Neural cell (in vitro differentiated cells): ENCODE results near the gene PREP. TPM values are rescaled to one million over a fixed set of nuclear protein-coding genes. Genes with fewer than 3 reads are reported as not detected.
"Not testable (repeated sequence)": the region's sequence is repeated elsewhere in the genome, so short reads cannot be mapped to it uniquely, and the experiment has no call there.

Experiments
- H2AFZ ChIP-seq: fragments of 200-600, 300-800 bp; sonication (generic), shearing (Covaris generic); 2 replicates; pipeline ENCODE4 v1.6.0; 2014; ENCODE audit warnings: low read depth, mild to moderate bottlenecking, antibody characterized with exemption, low read length, moderate library complexity
- H3F3A ChIP-seq: fragments of 200-600 bp; shearing (Covaris generic); 2 replicates; pipeline ENCODE4 v1.6.1; 2016; ENCODE audit warnings: mild to moderate bottlenecking, moderate library complexity, mixed read lengths, antibody characterized with exemption, low read length; ENCODE audit not compliant: insufficient read depth, poor library complexity, severe bottlenecking
- H3K27ac ChIP-seq: fragments of 200-600, 300-800 bp; sonication (generic), shearing (Covaris generic); 2 replicates; pipeline ENCODE4 v1.5.1; 2014; ENCODE audit warnings: mild to moderate bottlenecking, low read length, moderate library complexity
- H3K27me3 ChIP-seq: fragments of 300-800, 200-600 bp; sonication (generic), shearing (Covaris generic); 2 replicates; pipeline ENCODE4 v1.6.0; 2014; ENCODE audit warnings: mild to moderate bottlenecking, low read depth, low read length, moderate library complexity; ENCODE audit not compliant: insufficient read depth
- H3K36me3 ChIP-seq: fragments of 300-800, 200-600 bp; sonication (generic), shearing (Covaris generic); 2 replicates; pipeline ENCODE4 v1.5.1; 2014; ENCODE audit warnings: mild to moderate bottlenecking, antibody characterized with exemption, low read length, moderate library complexity; ENCODE audit not compliant: insufficient read depth
- H3K4me2 ChIP-seq: fragments of 300-800, 200-600 bp; sonication (generic), shearing (Covaris generic); 2 replicates; pipeline ENCODE4 v1.6.0; 2014; ENCODE audit warnings: mild to moderate bottlenecking, low read length
- H3K4me3 ChIP-seq: fragments of 300-800, 200-600 bp; sonication (generic), shearing (Covaris generic); 2 replicates; pipeline ENCODE4 v1.5.1; 2014; ENCODE audit warnings: mild to moderate bottlenecking, low read length, moderate library complexity
- H3K79me2 ChIP-seq: fragments of 200-600 bp; shearing (Covaris generic); replicated peaks from 2 replicates; pipeline ENCODE4 v1.6.0; 2014; ENCODE audit warnings: mild to moderate bottlenecking, low read length, moderate library complexity; ENCODE audit not compliant: insufficient read depth
- H3K9ac ChIP-seq: fragments of 300-800, 200-600 bp; sonication (generic), shearing (Covaris generic); 2 replicates; pipeline ENCODE4 v1.6.1; 2016; ENCODE audit warnings: mild to moderate bottlenecking, low read length, mixed read lengths
- H3K9me2 ChIP-seq: fragments of 200-600 bp; shearing (Covaris generic); 2 replicates; pipeline ENCODE4 v1.6.1; 2016; ENCODE audit warnings: mild to moderate bottlenecking, low read length, mixed read lengths; ENCODE audit not compliant: insufficient read depth
- H3K9me3 ChIP-seq: fragments of 200-600, 300-800 bp; sonication (generic), shearing (Covaris generic); 2 replicates; pipeline ENCODE4 v1.6.1; 2016; ENCODE audit warnings: mild to moderate bottlenecking, mixed run types, low read length, moderate library complexity, mixed read lengths
- H4K20me1 ChIP-seq: fragments of 200-600 bp; shearing (Covaris generic); 2 replicates; pipeline ENCODE4 v1.6.1; 2016; ENCODE audit warnings: mild to moderate bottlenecking, mixed run types; ENCODE audit not compliant: insufficient read depth
- CTCF ChIP-seq: fragments of 450-650 bp; IDR thresholded peaks from 2 replicates; pipeline ENCODE4 v1.5.1; 2014; ENCODE audit warnings: antibody characterized with exemption, mild to moderate bottlenecking, moderate library complexity; ENCODE audit not compliant: poor library complexity, severe bottlenecking
- EP300 ChIP-seq: fragments of 450-650 bp; conservative IDR thresholded peaks from 2 replicates; pipeline ENCODE4 v1.6.1; 2014; ENCODE audit warnings: antibody characterized with exemption, mild to moderate bottlenecking, moderate library complexity; ENCODE audit not compliant: poor library complexity, severe bottlenecking
- EZH2 ChIP-seq: fragments of 200-600, 300-800 bp; shearing (Covaris generic), sonication (generic); IDR thresholded peaks from 2 replicates; pipeline ENCODE4 v1.6.1; 2014; ENCODE audit warnings: antibody characterized with exemption, low read length, borderline replicate concordance, mild to moderate bottlenecking; ENCODE audit not compliant: insufficient read depth, poor library complexity, severe bottlenecking
- MXI1 ChIP-seq: fragments of 450-650 bp; conservative IDR thresholded peaks from 2 replicates; pipeline ENCODE4 v1.6.1; 2014; ENCODE audit warnings: antibody characterized with exemption, mild to moderate bottlenecking; ENCODE audit not compliant: poor library complexity, severe bottlenecking
- POLR2AphosphoS5 ChIP-seq: IDR thresholded peaks from 2 replicates; pipeline ENCODE4 v1.6.1; 2012
- RAD21 ChIP-seq: fragments of 450-650 bp; conservative IDR thresholded peaks from 2 replicates; pipeline ENCODE4 v1.6.1; 2014; ENCODE audit warnings: antibody characterized with exemption, mild to moderate bottlenecking, moderate library complexity
- REST ChIP-seq: IDR thresholded peaks from 2 replicates; pipeline ENCODE4 v1.6.1; 2012; ENCODE audit warnings: borderline replicate concordance
- SMC3 ChIP-seq: fragments of 450-650 bp; conservative IDR thresholded peaks from 2 replicates; pipeline ENCODE4 v1.6.1; 2014; ENCODE audit warnings: antibody characterized with exemption, mild to moderate bottlenecking, moderate library complexity; ENCODE audit not compliant: poor library complexity
- TAF1 ChIP-seq: IDR thresholded peaks from 2 replicates; pipeline ENCODE4 v1.6.1; 2012; ENCODE audit warnings: low read depth
- polyA plus RNA-seq: library from polyadenylated mRNA; depleted of rRNA; stranded (reverse); fragments of >200 nt; gene quantifications from 2 replicates; pipeline ENCODE4 v1.2.3, GENCODE V29; 2014

Gene PREP
- polyA plus RNA-seq, 1 donor from 2014 or later, result 24.5 TPM

- TF ChIP-seq CTCF, result no peak
- no peak for TF ChIP-seq SMC3
- no peak for TF ChIP-seq POLR2AphosphoS5
- Histone ChIP-seq H3K36me3 (no peaks in the 10 kb centered on the region), H3K9ac (no peak overlapping the region), H3K9me2 (no peaks in the 10 kb centered on the region), H4K20me1 (no peaks in the 10 kb centered on the region), H3K27ac (no peak overlapping the region), H3K9me3 (no peaks in the 10 kb centered on the region), H3K4me2 (no peak overlapping the region), H3F3A (no peaks in the 10 kb centered on the region), H3K79me2 (no peaks in the 10 kb centered on the region), H2AFZ (no peak overlapping the region), H3K27me3 (no peaks in the 10 kb centered on the region), H3K4me3 (no peak overlapping the region)
Observed at GRCh38 chr6:105344881-105345370, 58.0 kb downstream of the PREP start.

- not testable (repeated sequence) for H3F3A ChIP-seq, H3K9me3 ChIP-seq, H3K4me3 ChIP-seq, H3K79me2 ChIP-seq, H2AFZ ChIP-seq, H3K4me2 ChIP-seq, H3K27me3 ChIP-seq, H3K9me2 ChIP-seq, H4K20me1 ChIP-seq, H3K9ac ChIP-seq, H3K36me3 ChIP-seq, H3K27ac ChIP-seq
Observed at GRCh38 chr6:105338350-105338983, 64.4 kb downstream of the PREP start.

- no peaks in the 10 kb centered on the region for H3K79me2 ChIP-seq
- no peak overlapping the region for H3K9ac ChIP-seq
- H3K4me3 ChIP-seq, result no peak overlapping the region
- H4K20me1 ChIP-seq, result no peaks in the 10 kb centered on the region
- no peaks in the 10 kb centered on the region for H3K36me3 ChIP-seq
- H3K9me3 ChIP-seq, result no peaks in the 10 kb centered on the region
- H3K9me2 ChIP-seq, result no peaks in the 10 kb centered on the region
- no peaks in the 10 kb centered on the region for H3F3A ChIP-seq
- no peak overlapping the region for H3K27ac ChIP-seq
- H3K27me3 ChIP-seq, result no peaks in the 10 kb centered on the region
- no peak for TF ChIP-seq CTCF
- no peak for TF ChIP-seq EZH2
- TF ChIP-seq REST, result no peak
- no peak for TF ChIP-seq EP300
- TF ChIP-seq MXI1, result no peak
- TF ChIP-seq TAF1, result no peak
- no peak for TF ChIP-seq POLR2AphosphoS5
- no peak for TF ChIP-seq RAD21
- no peak for TF ChIP-seq SMC3
- H3K4me2 ChIP-seq, result no peak overlapping the region
- H2AFZ ChIP-seq, result no peak overlapping the region
Observed at GRCh38 chr6:105336986-105337385, 65.9 kb downstream of the PREP start.
